ENCODE results near the gene C9.
"Not testable (repeated sequence)": the region's sequence is repeated elsewhere in the genome, so short reads cannot be mapped to it uniquely, and the experiment has no call there.

C9 gene

GRCh38 chr5:39256477-39257235 lies 107.6 kb downstream of the C9 start:
- DNase-seq: no peak

GRCh38 chr5:39255406-39255805 lies 108.9 kb downstream of the C9 start:
- no peak for DNase-seq

- DNase-seq: no peak
Measured at GRCh38 chr5:39254671-39255070, 109.6 kb downstream of the C9 start.

- DNase-seq: no peak
Measured at GRCh38 chr5:39253196-39253595, 111.1 kb downstream of the C9 start.

GRCh38 chr5:39249564-39250274 lies 114.6 kb downstream of the C9 start:
- DNase-seq: no peak

- no peak for DNase-seq
Measured at GRCh38 chr5:39249069-39249468, 115.2 kb downstream of the C9 start.

- DNase-seq: no peak
Measured at GRCh38 chr5:39240750-39241149, 123.5 kb downstream of the C9 start.

- DNase-seq: no peak
Measured at GRCh38 chr5:39238366-39239105, 125.8 kb downstream of the C9 start.

- DNase-seq: no peak
Measured at GRCh38 chr5:39236718-39237117, 127.6 kb downstream of the C9 start.

GRCh38 chr5:39235648-39236047 lies 128.6 kb downstream of the C9 start:
- no peak for DNase-seq

GRCh38 chr5:39234494-39234893 lies 129.8 kb downstream of the C9 start:
- not testable (repeated sequence) for DNase-seq

Measured in activated naive CD4-positive, alpha-beta T cell treated with anti-CD3 and anti-CD28 coated beads, Interleukin-2, amount 50 U/mL, for 16 hours (primary cell).